ENCODE data around the gene C6orf52. TPM values are rescaled to one million over a fixed set of nuclear protein-coding genes. Genes with fewer than 3 reads are reported as not detected.

Gene C6orf52
- total RNA-seq, 4 donors from 2014 or later = not detected

DNA sequence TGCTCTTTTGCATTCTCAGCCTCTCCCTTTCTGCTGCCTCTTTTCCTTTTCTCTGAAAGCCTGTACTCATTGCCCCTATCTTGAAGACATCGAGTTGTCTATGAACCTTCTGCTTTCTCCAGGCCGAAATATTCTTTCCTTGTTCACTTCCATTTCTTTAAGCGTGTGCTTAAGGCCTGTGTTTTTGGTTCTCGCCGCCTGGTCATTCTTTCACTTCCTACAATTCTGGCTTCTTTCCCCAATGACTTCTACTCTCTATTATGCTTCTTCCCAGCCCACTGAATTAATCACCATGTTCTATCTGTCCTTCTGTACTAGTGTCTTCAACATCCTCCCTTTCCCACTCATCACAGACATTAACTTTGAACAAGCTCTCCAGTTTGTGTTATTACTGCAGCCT, 69.6 kb downstream of the C6orf52 start:
- intact Hi-C loops (cut with DNase I; ENCODE audit: low total_unique reads) = no loop called here
- WGBS, 2 donors = 85 to 90% methylated on average over 5 of the region's 5 CpGs
- no peak for DNase-seq (ENCODE audit: low spot score in 2 of 2)
- TF ChIP-seq, protein P1, sequence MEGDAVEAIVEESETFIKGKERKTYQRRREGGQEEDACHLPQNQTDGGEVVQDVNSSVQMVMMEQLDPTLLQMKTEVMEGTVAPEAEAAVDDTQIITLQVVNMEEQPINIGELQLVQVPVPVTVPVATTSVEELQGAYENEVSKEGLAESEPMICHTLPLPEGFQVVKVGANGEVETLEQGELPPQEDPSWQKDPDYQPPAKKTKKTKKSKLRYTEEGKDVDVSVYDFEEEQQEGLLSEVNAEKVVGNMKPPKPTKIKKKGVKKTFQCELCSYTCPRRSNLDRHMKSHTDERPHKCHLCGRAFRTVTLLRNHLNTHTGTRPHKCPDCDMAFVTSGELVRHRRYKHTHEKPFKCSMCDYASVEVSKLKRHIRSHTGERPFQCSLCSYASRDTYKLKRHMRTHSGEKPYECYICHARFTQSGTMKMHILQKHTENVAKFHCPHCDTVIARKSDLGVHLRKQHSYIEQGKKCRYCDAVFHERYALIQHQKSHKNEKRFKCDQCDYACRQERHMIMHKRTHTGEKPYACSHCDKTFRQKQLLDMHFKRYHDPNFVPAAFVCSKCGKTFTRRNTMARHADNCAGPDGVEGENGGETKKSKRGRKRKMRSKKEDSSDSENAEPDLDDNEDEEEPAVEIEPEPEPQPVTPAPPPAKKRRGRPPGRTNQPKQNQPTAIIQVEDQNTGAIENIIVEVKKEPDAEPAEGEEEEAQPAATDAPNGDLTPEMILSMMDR (IDR thresholded peaks at IDR 0.05) = no peak
- TF ChIP-seq POLR2A (IDR thresholded peaks at IDR 0.05) = no peak
- no peak overlapping the region for H3K4me3 ChIP-seq (ENCODE audit: low read depth, poor library complexity, severe bottlenecking)

DNA sequence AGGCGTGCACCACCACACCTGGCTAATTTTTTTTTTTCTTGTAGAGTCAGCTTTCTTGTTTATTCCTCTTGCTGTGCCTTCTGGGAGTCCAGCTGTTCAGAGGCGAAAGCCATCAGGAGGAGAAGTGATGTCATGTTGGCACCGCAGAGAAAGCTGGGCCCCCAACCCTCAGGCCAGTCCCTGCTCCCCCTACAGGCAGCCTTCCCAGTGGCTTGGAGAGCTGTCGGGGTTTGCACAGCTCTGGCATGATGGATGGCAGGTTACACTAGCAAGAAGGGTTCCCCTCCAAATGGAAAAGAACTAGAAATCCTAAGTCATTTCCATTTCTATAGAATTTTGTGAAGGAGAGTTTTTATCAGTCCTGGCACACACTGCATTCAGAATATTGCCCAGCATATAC, 72.6 kb downstream of the C6orf52 start:
- 95 to 96% methylated on average over 4 of the region's 4 CpGs for WGBS, 2 donors
- no peak overlapping the region for H3K4me3 ChIP-seq (ENCODE audit: low read depth, poor library complexity, severe bottlenecking)
- TF ChIP-seq, protein P1 (IDR thresholded peaks at IDR 0.05) = no peak
- no peak for DNase-seq (ENCODE audit: low spot score in 2 of 2)
- intact Hi-C loops (cut with DNase I; ENCODE audit: low total_unique reads) = no loop called here

Other genes starting within 250 kb of the C6orf52 start
- gene GCNT2, start 173.3 kb downstream of the C6orf52 start, total RNA-seq = 10 to 100 TPM in 3 of 4 donors, 1 to 10 TPM in 1; 5.6 to 12.0 (median 10.7) TPM
- gene PAK1IP1, start 356 bp upstream of the C6orf52 start, total RNA-seq = 10 to 100 TPM in 1 of 4 donors, 1 to 10 TPM in 3; 5.5 to 13.2 (median 8.0) TPM
- 10 to 100 TPM; 69.5 to 99.6 (median 85.0) TPM for gene TMEM14C, start 28.5 kb upstream of the C6orf52 start, total RNA-seq
- gene TMEM14B, start 53.2 kb upstream of the C6orf52 start, total RNA-seq = 10 to 100 TPM; 34.9 to 56.7 (median 48.1) TPM
- gene MAK, start 143.9 kb upstream of the C6orf52 start, total RNA-seq = not detected
- not detected for gene GCM2, start 187.4 kb upstream of the C6orf52 start, total RNA-seq
- under 1 TPM in 3 of 4 donors, not detected in 1; 0.17 to 0.69 (median 0.29) TPM for gene SYCP2L, start 192.4 kb upstream of the C6orf52 start, total RNA-seq

Measured in lower leg skin (tissue), 4 donors.